Breast epithelium (tissue), 3 donors: ENCODE measurements around the gene RINL.

Experiments
- POLR2A ChIP-seq: fragments of 450-650 bp; IDR thresholded peaks from one replicate; pipeline ENCODE4 v1.6.1; 2016; ENCODE audit warnings: antibody characterized with exemption, mild to moderate bottlenecking, moderate library complexity
- POLR2AphosphoS5 ChIP-seq, 3 donors: sonication (generic); formaldehyde crosslinking; IDR thresholded peaks; one replicate each; pipeline ENCODE4 v1.6.1; 2017; ENCODE audit warnings: antibody characterized with exemption in 3 of 3
- TF ChIP-seq, protein P1 (sequence below), 3 donors: fragments of 450-650 bp; IDR thresholded peaks; one replicate each; pipeline ENCODE4 v1.5.1; 2016 to 2017; ENCODE audit warnings: antibody characterized with exemption in 3 of 3, mild to moderate bottlenecking in 3 of 3, moderate library complexity in 3 of 3

DNA sequence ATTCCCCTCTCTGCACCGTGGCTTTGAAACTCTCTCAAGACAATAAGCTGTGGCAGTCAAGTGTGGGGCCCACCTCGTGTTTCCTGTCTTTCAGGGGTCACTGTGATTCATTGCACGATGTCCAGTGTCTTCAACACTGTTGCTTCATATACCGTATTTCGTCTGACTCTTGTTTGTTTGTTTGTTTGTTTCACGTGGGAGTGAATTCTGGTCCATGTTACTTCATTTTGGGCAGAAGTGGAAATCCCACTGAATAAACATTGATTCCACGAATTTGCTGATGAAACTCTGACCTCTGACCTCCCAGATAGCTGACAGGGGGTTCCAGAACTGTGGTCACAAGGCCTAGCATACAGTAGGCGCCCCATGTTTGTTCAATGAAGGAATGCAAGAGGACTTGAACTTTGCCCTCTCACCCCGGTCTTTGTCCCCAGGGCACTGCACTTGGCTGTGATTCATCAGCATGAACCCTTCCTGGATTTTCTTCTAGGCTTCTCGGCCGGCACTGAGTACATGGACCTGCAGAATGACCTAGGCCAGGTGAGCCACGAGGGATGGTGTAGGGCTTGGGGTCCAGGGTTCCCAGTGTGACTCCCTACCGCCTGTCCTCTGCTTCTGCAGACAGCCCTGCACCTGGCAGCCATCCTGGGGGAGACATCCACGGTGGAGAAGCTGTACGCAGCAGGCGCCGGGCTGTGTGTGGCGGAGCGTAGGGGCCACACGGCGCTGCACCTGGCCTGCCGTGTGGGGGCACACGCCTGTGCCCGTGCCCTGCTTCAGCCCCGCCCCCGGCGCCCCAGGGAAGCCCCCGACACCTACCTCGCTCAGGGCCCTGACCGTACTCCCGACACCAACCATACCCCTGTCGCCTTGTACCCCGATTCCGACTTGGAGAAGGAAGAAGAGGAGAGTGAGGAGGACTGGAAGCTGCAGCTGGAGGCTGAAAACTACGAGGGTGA is 26.8 kb upstream of the RINL start:
- TF ChIP-seq, protein P1, sequence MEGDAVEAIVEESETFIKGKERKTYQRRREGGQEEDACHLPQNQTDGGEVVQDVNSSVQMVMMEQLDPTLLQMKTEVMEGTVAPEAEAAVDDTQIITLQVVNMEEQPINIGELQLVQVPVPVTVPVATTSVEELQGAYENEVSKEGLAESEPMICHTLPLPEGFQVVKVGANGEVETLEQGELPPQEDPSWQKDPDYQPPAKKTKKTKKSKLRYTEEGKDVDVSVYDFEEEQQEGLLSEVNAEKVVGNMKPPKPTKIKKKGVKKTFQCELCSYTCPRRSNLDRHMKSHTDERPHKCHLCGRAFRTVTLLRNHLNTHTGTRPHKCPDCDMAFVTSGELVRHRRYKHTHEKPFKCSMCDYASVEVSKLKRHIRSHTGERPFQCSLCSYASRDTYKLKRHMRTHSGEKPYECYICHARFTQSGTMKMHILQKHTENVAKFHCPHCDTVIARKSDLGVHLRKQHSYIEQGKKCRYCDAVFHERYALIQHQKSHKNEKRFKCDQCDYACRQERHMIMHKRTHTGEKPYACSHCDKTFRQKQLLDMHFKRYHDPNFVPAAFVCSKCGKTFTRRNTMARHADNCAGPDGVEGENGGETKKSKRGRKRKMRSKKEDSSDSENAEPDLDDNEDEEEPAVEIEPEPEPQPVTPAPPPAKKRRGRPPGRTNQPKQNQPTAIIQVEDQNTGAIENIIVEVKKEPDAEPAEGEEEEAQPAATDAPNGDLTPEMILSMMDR (IDR thresholded peaks at IDR 0.05), result no peak
- no peak for TF ChIP-seq POLR2AphosphoS5 (IDR thresholded peaks at IDR 0.05)
- no peak for TF ChIP-seq POLR2A
